Neural crest cell (in vitro differentiated cells): ENCODE measurements around the gene MMUT. TPM values are rescaled to one million over a fixed set of nuclear protein-coding genes. Genes with fewer than 3 reads are reported as not detected.

Source experiments
- DNase-seq: peaks from one replicate; pipeline ENCODE4 v3.0.0; 2021; ENCODE audit warnings: low read depth, mixed read lengths, low spot score
- H3K27ac Mint-ChIP-seq: one replicate; pipeline ENCODE4 v1.8.0; 2021; ENCODE audit warnings: mild to moderate bottlenecking, mixed read lengths; ENCODE audit not compliant: unreplicated experiment
- H3K27me3 Mint-ChIP-seq: 2 replicates; pipeline ENCODE4 v1.8.0; 2021; ENCODE audit warnings: low read depth, mild to moderate bottlenecking, mixed read lengths
- H3K36me3 Mint-ChIP-seq: 2 replicates; pipeline ENCODE4 v1.8.0; 2021; ENCODE audit warnings: low read depth, mild to moderate bottlenecking, mixed read lengths
- H3K4me1 Mint-ChIP-seq: 2 replicates; pipeline ENCODE4 v1.8.0; 2021; ENCODE audit warnings: mixed read lengths
- H3K4me3 Mint-ChIP-seq: one replicate; pipeline ENCODE4 v1.8.0; 2021; ENCODE audit warnings: mild to moderate bottlenecking, mixed read lengths
- H3K9me3 Mint-ChIP-seq: 2 replicates; pipeline ENCODE4 v1.8.0; 2021; ENCODE audit warnings: mixed read lengths
- long read RNA-seq: library from polyadenylated mRNA; unstranded; transcript quantifications from one replicate; pipeline ENCODE4 v2.0.0, GENCODE V29; 2020
- total RNA-seq: library from RNA; stranded (reverse); gene quantifications from 2 replicates; pipeline ENCODE4 v1.2.1, GENCODE V29; 2021
- TF ChIP-seq, protein P1 (sequence below): fragments of 200-600 bp; sonication (generic); conservative IDR thresholded peaks from 2 replicates; pipeline ENCODE4 v1.5.0; 2021; ENCODE audit warnings: antibody characterized with exemption, mild to moderate bottlenecking

The MMUT gene
- total RNA-seq: 16.9 and 19.2 TPM in 2 replicates
- long read RNA-seq, transcript MUT-201 (13 exons, 3,749 nt): major isoform, 45 of 85 reads
- long read RNA-seq, partial matches to known transcripts: 10 of 85 reads
- long read RNA-seq, other reads (novel, unspliced or antisense): 30 of 85 reads

DNA sequence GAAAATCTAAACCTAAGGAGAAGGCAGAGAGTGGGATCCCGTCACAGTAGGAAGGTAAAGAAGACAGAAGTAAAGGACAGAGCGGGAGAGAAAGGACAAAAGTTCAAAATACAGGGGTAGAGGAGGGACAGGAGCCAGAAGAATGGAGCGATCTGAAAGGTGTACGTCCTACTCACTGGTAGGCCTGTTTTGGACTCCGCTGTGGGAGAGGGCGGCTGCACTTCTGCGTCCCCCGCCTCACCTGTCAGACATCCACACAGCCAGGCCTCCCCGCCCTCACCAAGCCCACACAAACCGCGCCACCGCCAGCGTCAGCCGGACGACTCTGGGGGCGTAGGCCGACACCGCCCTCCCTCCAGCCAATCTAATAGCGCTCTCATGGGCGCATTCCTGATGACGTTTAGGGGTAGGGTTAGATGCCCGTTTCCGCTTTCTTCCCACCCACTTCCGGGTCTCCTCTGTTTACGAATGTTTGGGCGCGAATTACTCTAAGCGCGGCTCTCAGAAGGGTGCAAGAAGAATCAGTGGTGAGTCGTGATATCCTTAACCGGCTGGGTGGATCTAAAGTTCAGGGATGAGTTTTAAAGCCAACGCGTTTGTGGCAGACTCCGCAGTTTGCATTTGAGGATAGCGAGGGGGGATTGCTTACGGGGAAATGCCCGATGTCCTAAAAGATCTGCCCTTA, at the start of gene MMUT, which contains the start of gene CENPQ:
Gene MMUT, minus strand, starts transcription at position 327 of the 685 bp plus-strand sequence. CDS start 3,787 bp downstream, outside the sequence.
Gene CENPQ, plus strand, starts transcription at position 444 of the 685 bp plus-strand sequence. CDS start 6,807 bp downstream, outside the sequence.
- Mint-ChIP-seq H3K4me1 (peaks cover 33% of the 10 kb centered on the region), H3K27me3 (no peaks in the 10 kb centered on the region), H3K27ac (peak within 1 kb of the TSS; percentile 99), H3K9me3 (no peaks in the 10 kb centered on the region), H3K4me3 (peak within 1 kb of the TSS; percentile 98), H3K36me3 (peaks cover 2% of the 10 kb centered on the region)
- TF ChIP-seq, protein P1, sequence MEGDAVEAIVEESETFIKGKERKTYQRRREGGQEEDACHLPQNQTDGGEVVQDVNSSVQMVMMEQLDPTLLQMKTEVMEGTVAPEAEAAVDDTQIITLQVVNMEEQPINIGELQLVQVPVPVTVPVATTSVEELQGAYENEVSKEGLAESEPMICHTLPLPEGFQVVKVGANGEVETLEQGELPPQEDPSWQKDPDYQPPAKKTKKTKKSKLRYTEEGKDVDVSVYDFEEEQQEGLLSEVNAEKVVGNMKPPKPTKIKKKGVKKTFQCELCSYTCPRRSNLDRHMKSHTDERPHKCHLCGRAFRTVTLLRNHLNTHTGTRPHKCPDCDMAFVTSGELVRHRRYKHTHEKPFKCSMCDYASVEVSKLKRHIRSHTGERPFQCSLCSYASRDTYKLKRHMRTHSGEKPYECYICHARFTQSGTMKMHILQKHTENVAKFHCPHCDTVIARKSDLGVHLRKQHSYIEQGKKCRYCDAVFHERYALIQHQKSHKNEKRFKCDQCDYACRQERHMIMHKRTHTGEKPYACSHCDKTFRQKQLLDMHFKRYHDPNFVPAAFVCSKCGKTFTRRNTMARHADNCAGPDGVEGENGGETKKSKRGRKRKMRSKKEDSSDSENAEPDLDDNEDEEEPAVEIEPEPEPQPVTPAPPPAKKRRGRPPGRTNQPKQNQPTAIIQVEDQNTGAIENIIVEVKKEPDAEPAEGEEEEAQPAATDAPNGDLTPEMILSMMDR: no peak
- DNase-seq: peak; percentile 80

DNA sequence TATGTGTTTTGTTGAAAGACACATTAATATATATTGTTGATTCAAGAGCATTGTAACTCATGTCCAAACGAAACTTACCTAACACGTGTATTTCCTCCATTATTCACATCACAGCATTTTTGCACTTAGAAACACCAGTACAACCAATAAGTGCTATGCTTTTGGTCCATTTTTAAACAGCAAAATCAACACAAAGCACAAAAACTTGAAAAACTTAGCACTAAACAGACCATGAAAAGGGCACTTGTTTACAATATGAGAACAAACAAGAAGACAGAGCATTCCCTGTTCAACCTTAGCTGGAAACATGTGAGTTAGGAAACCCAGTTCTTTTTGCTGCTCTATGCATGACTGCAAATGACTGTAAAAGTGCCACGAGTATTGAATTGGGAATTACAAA, 46.3 kb upstream of the MMUT start:
- no peak overlapping the region for H3K4me3 Mint-ChIP-seq
- no peaks in the 10 kb centered on the region for H3K9me3 Mint-ChIP-seq
- no peaks in the 10 kb centered on the region for H3K4me1 Mint-ChIP-seq
- H3K36me3 Mint-ChIP-seq: no peaks in the 10 kb centered on the region
- no peak for DNase-seq
- TF ChIP-seq, protein P1: no peak
- H3K27me3 Mint-ChIP-seq: peaks cover 2% of the 10 kb centered on the region
- H3K27ac Mint-ChIP-seq: no peak overlapping the region

DNA sequence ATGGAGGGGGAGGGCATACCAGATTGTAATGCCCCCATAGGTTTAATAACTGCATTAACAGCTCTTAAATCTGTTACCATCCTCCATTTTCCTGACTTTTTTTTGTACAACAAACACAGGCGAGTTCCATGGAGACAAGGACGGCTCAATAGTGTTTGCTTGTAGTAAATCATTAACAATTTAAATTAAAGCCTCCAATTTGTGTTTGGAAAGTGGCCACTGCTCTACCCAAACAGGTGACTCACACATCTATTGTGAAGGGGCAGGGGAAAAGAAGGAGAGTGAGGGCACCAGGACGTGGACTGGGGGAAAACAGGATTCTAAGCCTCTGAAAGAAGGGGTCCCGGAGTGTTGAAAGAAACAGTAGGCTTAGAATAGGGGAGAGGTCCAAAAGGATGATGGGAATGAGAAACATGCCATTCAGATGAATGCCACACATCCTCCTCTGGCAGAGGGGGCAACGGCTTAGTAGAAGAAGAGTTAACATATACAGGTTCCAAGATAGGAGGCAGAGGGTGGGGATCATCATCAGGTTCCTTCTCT, 43.6 kb upstream of the MMUT start:
- H3K4me1 Mint-ChIP-seq: no peaks in the 10 kb centered on the region
- peaks cover 3% of the 10 kb centered on the region for H3K27me3 Mint-ChIP-seq
- H3K4me3 Mint-ChIP-seq: no peak overlapping the region
- no peaks in the 10 kb centered on the region for H3K9me3 Mint-ChIP-seq
- no peak overlapping the region for H3K27ac Mint-ChIP-seq
- TF ChIP-seq, protein P1: no peak
- no peaks in the 10 kb centered on the region for H3K36me3 Mint-ChIP-seq
- no peak for DNase-seq

DNA sequence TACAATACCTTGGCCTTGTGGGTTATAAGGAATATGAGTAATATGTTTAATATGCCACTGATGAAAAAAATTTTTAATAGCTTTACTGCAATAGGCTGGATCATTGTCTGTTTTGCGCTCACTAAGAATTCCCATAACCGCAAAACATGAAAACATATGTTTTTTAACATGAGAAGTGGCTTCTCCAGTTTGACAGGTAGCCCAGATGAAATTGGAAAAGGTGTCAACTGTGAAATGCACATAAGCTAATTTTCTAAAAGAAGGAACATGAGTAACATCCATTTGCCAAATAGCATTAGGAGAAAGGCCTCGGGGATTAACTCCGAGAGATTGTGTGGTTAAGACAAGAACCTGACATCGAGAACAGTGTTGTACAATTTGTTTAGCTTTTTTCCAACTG, 41.6 kb upstream of the MMUT start:
- Mint-ChIP-seq H3K27ac (no peak overlapping the region), H3K27me3 (peaks cover 10% of the 10 kb centered on the region), H3K9me3 (no peaks in the 10 kb centered on the region), H3K4me3 (no peak overlapping the region), H3K4me1 (no peaks in the 10 kb centered on the region), H3K36me3 (no peaks in the 10 kb centered on the region)
- TF ChIP-seq, protein P1: no peak
- DNase-seq: no peak

DNA sequence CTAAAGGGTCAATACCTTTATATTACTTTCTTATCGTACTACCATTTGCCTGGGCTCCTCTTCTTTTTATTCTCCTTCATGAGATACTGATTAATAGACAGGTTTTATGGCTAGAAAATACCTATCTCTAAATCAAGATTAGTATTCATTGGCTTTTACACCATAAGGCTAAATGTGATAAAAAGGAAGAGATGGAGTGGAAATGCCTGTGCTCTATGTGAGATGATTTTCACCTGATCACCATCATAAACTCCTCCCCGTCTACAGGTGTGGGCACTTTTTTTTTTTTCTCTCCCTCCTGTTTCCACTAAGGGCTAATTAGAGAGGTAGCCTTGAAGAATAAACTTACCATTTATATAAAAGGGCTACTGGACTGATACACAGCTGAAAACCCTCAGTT, 36.6 kb upstream of the MMUT start, which contains the start of gene GLYATL3:
Gene GLYATL3, plus strand, starts transcription at position 301 of the 400 bp plus-strand sequence. CDS start 12,068 bp downstream, outside the sequence.
- no peaks in the 10 kb centered on the region for H3K4me1 Mint-ChIP-seq
- H3K27me3 Mint-ChIP-seq: peaks cover 12% of the 10 kb centered on the region
- no peak within 1 kb of the TSS for H3K4me3 Mint-ChIP-seq
- TF ChIP-seq, protein P1: no peak
- H3K9me3 Mint-ChIP-seq: no peaks in the 10 kb centered on the region
- H3K27ac Mint-ChIP-seq: no peak within 1 kb of the TSS
- DNase-seq: no peak
- H3K36me3 Mint-ChIP-seq: no peaks in the 10 kb centered on the region
